GM21717 (cell line): Measurements from ENCODE around the gene CYTH2.
"Not testable (repeated sequence)": the region's sequence is repeated elsewhere in the genome, so short reads cannot be mapped to it uniquely, and the experiment has no call there.

ENCODE experiments used
- ATAC-seq: cut with Tn5 transposase; IDR thresholded peaks from one replicate; pipeline ENCODE4 v1.9.1; 2021; ENCODE audit warnings: mild to moderate bottlenecking, moderate library complexity; ENCODE audit not compliant: unreplicated experiment

Gene CYTH2

GRCh38 chr19:48476176-48476575 is 7.0 kb downstream of the CYTH2 start:
- ATAC-seq, result no peak

GRCh38 chr19:48477067-48477685 is 8.0 kb downstream of the CYTH2 start:
- ATAC-seq, result no peak

GRCh38 chr19:48477698-48478338 is 8.6 kb downstream of the CYTH2 start:
- ATAC-seq, result no peak

GRCh38 chr19:48478339-48479256 is 9.4 kb downstream of the CYTH2 start:
- no peak for ATAC-seq

- ATAC-seq, result no peak
These were observed 10.5 kb downstream of the CYTH2 start for GRCh38 chr19:48479686-48480085.

- no peak for ATAC-seq
These were observed 11.0 kb downstream of the CYTH2 start for GRCh38 chr19:48480183-48480557.

- no peak for ATAC-seq
These were observed 11.7 kb downstream of the CYTH2 start for GRCh38 chr19:48480558-48481500.

- ATAC-seq, result no peak
These were observed 12.9 kb downstream of the CYTH2 start for GRCh38 chr19:48481846-48482639.

GRCh38 chr19:48483301-48483700 is 14.1 kb downstream of the CYTH2 start:
- no peak for ATAC-seq

- ATAC-seq, result no peak
These were observed 15.2 kb downstream of the CYTH2 start for GRCh38 chr19:48484247-48484893.

- ATAC-seq, result no peak
These were observed 15.9 kb downstream of the CYTH2 start for GRCh38 chr19:48484931-48485612.

GRCh38 chr19:48486706-48487105 is 17.5 kb downstream of the CYTH2 start:
- ATAC-seq, result not testable (repeated sequence)

GRCh38 chr19:48487544-48487943 is 18.4 kb downstream of the CYTH2 start:
- ATAC-seq, result no peak

- ATAC-seq, result no peak
These were observed 18.8 kb downstream of the CYTH2 start for GRCh38 chr19:48487948-48488347.

- ATAC-seq, result not testable (repeated sequence)
These were observed 19.3 kb downstream of the CYTH2 start for GRCh38 chr19:48488478-48488877.

- no peak for ATAC-seq
These were observed 20.5 kb downstream of the CYTH2 start for GRCh38 chr19:48489608-48490216.

- ATAC-seq, result no peak
These were observed 22.0 kb downstream of the CYTH2 start for GRCh38 chr19:48490981-48491792.

GRCh38 chr19:48491793-48492123 is 22.6 kb downstream of the CYTH2 start:
- no peak for ATAC-seq
